ENCODE results near the gene FAM83B.

The FAM83B gene

GRCh38 chr6:54929245-54929909 is 82.8 kb downstream of the FAM83B start:
- no peak for ATAC-seq
- TF ChIP-seq ZC3H10 (CRISPR knock-in tag; IDR thresholded peaks at IDR 0.05) (no peak), ARNTL (CRISPR knock-in tag; IDR thresholded peaks at IDR 0.05; ENCODE audit: borderline replicate concordance, low read depth) (no peak), RARB (CRISPR knock-in tag; IDR thresholded peaks at IDR 0.05) (no peak), ISL1 (CRISPR knock-in tag; IDR thresholded peaks at IDR 0.05) (no peak), ZNF70 (CRISPR knock-in tag; IDR thresholded peaks at IDR 0.05) (no peak), POU6F1 (CRISPR knock-in tag; IDR thresholded peaks at IDR 0.05; ENCODE audit: borderline replicate concordance, low read depth) (no peak), SNAI2 (CRISPR knock-in tag; IDR thresholded peaks at IDR 0.05) (no peak), CREB5 (CRISPR knock-in tag; IDR thresholded peaks at IDR 0.05; ENCODE audit: low read depth) (no peak), TOX (CRISPR knock-in tag; IDR thresholded peaks at IDR 0.05; ENCODE audit: borderline replicate concordance) (no peak), CSDC2 (CRISPR knock-in tag; IDR thresholded peaks at IDR 0.05) (no peak), OSR1 (CRISPR knock-in tag; IDR thresholded peaks at IDR 0.05) (no peak), ZFP30 (CRISPR knock-in tag; IDR thresholded peaks at IDR 0.05) (no peak)

DNA sequence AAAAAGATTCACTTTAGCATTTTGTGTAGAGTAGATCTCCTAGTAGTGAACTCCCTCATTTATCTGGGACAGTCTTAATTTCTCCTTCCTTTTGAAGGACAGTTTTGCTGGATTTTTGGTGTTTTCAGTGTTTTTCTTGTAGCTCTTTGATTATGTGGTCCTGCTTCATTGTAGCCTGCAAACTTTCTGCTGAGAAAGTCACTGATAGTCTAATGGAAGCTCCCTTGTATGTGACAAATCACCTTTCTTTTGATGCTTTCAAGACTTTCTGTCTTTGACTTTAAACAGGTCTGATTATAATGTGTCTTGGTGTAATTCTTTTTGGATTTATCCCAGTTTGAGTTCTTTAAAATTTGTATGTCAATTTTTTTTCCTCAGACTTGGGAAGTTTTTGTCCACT is 86.1 kb downstream of the FAM83B start:
- no peak for ATAC-seq
- TF ChIP-seq GLIS3 (CRISPR knock-in tag; IDR thresholded peaks at IDR 0.05) (no peak), ZNF70 (CRISPR knock-in tag; IDR thresholded peaks at IDR 0.05) (no peak), ISL1 (CRISPR knock-in tag; IDR thresholded peaks at IDR 0.05) (no peak), CREB5 (CRISPR knock-in tag; IDR thresholded peaks at IDR 0.05; ENCODE audit: low read depth) (no peak), ESRRG (CRISPR knock-in tag; IDR thresholded peaks at IDR 0.05) (no peak), CSDC2 (CRISPR knock-in tag; IDR thresholded peaks at IDR 0.05) (no peak), BACH2 (CRISPR knock-in tag; IDR thresholded peaks at IDR 0.05; ENCODE audit: borderline replicate concordance) (no peak), TSHZ2 (CRISPR knock-in tag; IDR thresholded peaks at IDR 0.05) (no peak), OSR1 (CRISPR knock-in tag; IDR thresholded peaks at IDR 0.05) (no peak)
- TF ChIP-seq, protein P1, sequence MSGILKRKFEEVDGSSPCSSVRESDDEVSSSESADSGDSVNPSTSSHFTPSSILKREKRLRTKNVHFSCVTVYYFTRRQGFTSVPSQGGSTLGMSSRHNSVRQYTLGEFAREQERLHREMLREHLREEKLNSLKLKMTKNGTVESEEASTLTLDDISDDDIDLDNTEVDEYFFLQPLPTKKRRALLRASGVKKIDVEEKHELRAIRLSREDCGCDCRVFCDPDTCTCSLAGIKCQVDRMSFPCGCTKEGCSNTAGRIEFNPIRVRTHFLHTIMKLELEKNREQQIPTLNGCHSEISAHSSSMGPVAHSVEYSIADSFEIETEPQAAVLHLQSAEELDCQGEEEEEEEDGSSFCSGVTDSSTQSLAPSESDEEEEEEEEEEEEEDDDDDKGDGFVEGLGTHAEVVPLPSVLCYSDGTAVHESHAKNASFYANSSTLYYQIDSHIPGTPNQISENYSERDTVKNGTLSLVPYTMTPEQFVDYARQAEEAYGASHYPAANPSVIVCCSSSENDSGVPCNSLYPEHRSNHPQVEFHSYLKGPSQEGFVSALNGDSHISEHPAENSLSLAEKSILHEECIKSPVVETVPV (CRISPR knock-in tag; IDR thresholded peaks at IDR 0.05): no peak

DNA sequence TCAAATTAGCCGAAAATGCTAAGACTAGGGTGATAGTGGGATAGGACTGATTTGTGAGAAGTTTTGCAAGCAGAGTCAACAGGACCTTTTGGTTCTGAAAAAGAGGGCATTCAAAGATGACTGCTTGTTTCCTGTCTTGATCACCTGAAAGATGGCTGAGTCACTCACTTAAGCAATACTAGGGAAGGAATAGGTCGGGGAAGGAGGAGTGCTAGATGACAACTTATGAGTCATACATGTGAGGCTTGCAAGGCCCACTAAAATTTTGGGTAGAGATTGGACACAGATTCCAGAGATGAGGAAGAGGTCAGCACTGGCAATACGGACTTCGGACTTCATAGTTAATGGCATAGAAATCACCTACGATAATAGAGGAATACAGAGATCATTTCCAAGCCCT is 89.2 kb downstream of the FAM83B start:
- TF ChIP-seq SNAI2 (CRISPR knock-in tag; IDR thresholded peaks at IDR 0.05) (no peak), TCF4 (CRISPR knock-in tag; IDR thresholded peaks at IDR 0.05; ENCODE audit: borderline replicate concordance) (no peak), ARNTL (CRISPR knock-in tag; IDR thresholded peaks at IDR 0.05; ENCODE audit: borderline replicate concordance, low read depth) (no peak), ZC3H10 (CRISPR knock-in tag; IDR thresholded peaks at IDR 0.05) (no peak), ZNF8 (CRISPR knock-in tag; IDR thresholded peaks at IDR 0.05) (no peak), TSHZ2 (CRISPR knock-in tag; IDR thresholded peaks at IDR 0.05) (no peak), ZFP3 (CRISPR knock-in tag; IDR thresholded peaks at IDR 0.05) (no peak), PPARA (CRISPR knock-in tag; IDR thresholded peaks at IDR 0.05; ENCODE audit: borderline replicate concordance) (no peak), ZNF70 (CRISPR knock-in tag; IDR thresholded peaks at IDR 0.05) (no peak), ESRRG (CRISPR knock-in tag; IDR thresholded peaks at IDR 0.05) (no peak), ISL1 (CRISPR knock-in tag; IDR thresholded peaks at IDR 0.05) (no peak), TOX (CRISPR knock-in tag; IDR thresholded peaks at IDR 0.05; ENCODE audit: borderline replicate concordance) (no peak)
- TF ChIP-seq, protein P1 (CRISPR knock-in tag; IDR thresholded peaks at IDR 0.05): no peak
- ATAC-seq: no peak
